ENCODE measurements around the gene CPM.

The CPM gene

DNA sequence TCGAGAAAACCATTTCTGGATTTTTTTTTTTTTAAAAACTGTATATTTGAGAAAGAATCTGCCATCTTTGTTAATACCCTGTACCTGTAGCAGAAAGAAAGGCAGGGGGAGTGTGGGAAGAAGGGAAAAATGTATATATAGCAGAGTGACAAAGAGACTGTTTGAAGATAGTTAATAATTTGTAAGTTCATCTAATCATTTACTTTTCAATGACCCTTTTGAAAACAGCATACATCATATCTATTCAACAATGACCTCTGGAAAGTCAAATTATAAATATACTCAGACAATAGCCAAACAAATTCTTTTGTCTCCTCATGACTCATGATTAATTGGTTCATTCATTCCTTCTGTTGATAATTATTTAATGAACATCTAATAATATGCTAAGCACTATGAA lies 10.9 kb upstream of the CPM start:
- FAIRE-seq = no peak
- DNase-seq (ENCODE audit: insufficient read length, low spot score) = no peak
- no peak for TF ChIP-seq CTCF (IDR thresholded peaks at IDR 0.05; ENCODE audit: insufficient read depth, missing control alignments)

DNA sequence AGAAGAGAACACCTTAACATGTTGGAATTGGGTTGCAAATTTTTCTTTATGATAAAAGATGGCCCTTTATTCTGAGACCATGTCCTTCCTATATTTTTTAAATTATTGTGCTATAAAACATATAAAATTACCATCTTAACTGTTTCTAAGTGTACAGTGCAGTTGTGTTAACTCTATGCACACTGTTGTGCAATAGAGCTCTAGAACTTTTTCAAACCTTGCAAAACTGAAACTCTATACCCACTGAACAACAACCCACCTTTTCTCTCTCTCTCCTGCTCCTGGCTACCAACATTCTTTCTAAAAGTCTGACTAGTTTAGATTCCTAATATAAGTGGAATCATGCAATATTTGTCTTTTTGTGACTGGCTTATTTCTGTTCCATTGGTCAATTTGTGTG lies 7.8 kb upstream of the CPM start:
- no peak for TF ChIP-seq CTCF (IDR thresholded peaks at IDR 0.05; ENCODE audit: insufficient read depth, missing control alignments)
- no peak for FAIRE-seq
- DNase-seq (ENCODE audit: insufficient read length, low spot score) = no peak

DNA sequence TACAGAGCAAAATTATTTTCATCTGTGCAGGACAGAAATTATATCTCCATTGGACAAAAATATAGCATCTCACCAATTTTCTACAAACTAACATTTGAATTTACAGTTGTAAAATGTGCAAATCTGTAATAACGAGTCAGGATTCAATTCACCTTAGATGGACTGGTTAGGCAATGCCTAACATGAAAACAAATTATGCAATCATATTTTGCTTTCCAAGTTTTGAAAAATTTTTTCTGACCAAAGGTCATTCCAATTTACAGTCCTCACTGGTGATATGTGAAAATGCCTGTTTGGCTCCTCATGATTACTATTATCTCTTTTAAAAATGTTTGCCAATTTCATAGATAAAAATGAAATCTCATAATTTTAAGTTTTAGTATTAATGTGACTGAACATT lies 6.5 kb upstream of the CPM start:
- DNase-seq (ENCODE audit: insufficient read length, low spot score) (no peak), FAIRE-seq (no peak)
- TF ChIP-seq CTCF (IDR thresholded peaks at IDR 0.05; ENCODE audit: insufficient read depth, missing control alignments) = no peak

DNA sequence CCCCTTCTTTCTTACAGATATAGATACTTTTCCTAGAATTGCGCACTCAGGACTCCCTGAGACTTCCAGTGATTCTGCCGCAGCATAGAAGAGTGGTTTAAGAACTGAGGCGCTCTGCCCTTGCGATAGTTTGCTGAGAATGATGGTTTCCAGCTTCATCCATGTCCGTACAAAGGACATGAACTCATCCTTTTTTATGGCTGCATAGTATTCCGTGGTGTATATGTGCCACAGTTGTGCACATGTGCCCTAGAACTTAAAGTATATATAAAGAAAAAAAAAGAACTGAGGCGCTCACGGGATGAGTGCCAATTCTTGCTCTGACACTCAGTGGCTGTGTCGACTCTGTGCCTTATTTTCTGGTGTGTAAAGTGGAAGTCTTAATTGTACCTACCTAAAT lies 1.4 kb upstream of the CPM start:
- no peak for DNase-seq (ENCODE audit: insufficient read length, low spot score)
- no peak for TF ChIP-seq CTCF (IDR thresholded peaks at IDR 0.05; ENCODE audit: insufficient read depth, missing control alignments)
- no peak for FAIRE-seq

DNA sequence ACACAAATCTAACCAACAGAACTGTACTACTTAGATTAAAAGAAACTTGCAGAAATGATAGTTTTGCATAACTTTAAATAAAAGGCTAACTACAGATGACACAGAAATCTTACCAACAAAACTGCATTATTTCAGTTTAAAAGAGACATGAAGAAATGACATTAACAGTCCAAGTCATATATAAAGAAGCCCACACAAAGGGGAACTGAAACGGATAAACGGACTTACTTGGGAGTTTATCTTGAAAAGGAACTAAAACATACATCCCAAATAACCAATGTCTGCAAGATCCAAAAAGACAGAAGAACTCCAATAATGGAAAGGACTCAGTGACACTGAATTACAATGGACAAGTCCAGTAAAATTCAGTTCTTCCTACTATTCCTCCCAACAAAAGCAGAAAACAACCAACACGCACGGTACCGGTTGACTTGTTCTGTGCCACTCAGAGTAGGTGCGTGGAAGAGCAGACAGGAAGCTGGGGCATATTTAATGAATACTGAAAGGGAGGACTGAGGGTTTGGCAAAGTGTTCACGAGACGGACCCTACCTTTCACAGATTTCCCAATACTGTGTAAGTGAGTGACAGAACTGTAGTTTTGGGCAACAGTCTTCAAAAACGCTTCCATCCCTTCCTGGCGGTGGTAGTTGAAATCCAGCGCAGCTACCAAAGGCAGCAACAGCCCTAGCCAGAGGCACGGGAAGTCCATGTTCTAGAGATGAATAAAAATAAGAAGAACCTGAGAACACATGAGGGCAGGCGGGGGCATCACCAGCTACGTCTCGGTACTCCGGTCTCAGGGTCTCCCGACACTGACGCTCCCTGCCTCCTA lies 627 bp downstream of the CPM start:
- TF ChIP-seq CTCF (IDR thresholded peaks at IDR 0.05; ENCODE audit: insufficient read depth, missing control alignments) = no peak
- FAIRE-seq (no peak), DNase-seq (ENCODE audit: insufficient read length, low spot score) (no peak)

DNA sequence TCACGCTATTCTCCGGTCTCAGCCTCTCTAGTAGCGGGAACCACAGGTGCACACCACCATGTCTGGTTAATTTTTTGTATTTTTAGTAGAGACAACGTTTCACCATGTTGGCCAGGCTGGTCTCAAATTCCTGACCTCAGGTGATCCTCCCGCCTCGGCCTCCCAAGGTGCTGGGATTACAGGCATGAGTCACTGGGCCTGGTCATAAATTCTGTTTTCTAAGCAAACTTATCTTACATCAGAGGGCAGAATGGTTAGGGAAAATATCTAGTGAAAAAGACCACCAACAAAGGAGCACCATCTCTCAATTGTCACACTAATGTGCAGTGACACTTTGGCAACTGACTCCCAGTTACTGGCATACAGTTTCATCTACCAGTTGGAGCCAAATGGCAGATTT lies 2.8 kb downstream of the CPM start:
- FAIRE-seq (no peak), DNase-seq (ENCODE audit: insufficient read length, low spot score) (no peak)
- TF ChIP-seq CTCF (IDR thresholded peaks at IDR 0.05; ENCODE audit: insufficient read depth, missing control alignments) = no peak

GRCh38 chr12:68924546-68924945 lies 8.4 kb downstream of the CPM start:
- no peak for FAIRE-seq
- no peak for TF ChIP-seq CTCF (IDR thresholded peaks at IDR 0.05; ENCODE audit: insufficient read depth, missing control alignments)

More at GRCh38 chr12:68924546-68924945, 8.4 kb downstream of the CPM start:
- no peak for DNase-seq (ENCODE audit: insufficient read length, low spot score)
